ENCODE measurements around the gene UQCC2. TPM values are rescaled to one million over a fixed set of nuclear protein-coding genes. Genes with fewer than 3 reads are reported as not detected.

Gene UQCC2
- total RNA-seq, 1 donor from 2014 or later: 79.4 TPM

DNA sequence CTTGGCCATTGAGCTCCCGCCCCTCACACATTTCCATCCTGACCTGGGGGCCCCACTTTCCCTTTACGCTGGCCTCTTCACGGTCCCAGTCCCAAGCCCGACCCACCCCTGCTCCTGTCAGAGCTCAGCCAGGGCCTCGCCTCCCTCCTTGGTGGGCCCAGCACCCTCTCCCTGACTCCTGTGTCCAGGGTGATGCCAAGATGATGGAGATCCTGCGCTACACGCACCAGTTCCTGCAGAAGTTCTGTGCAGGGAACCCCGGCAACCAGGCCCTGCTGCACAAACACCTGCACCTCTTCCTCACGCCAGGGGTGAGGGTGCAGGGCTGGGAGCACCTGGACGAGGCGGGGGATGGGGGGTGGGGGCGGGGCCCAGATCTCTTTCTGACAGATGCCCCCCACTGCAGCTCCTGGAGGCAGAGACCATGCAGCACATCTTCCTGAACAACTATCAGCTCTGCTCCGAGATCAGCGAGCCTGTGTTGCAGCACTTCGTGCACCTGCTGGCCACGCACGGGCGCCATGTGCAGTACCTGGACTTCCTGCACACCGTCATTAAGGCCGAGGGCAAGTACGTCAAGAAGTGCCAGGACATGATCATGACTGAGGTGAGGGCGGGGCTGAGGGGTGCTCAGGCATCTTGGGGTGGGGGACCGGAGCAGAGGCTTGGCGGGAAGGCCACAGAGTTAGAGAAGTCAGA is 33.1 kb downstream of the UQCC2 start:
- H3K27ac Mint-ChIP-seq: no peak overlapping the region
- H3K9me3 Mint-ChIP-seq: no peaks in the 10 kb centered on the region
- no peak overlapping the region for H3K4me3 Mint-ChIP-seq
- H3K4me1 Mint-ChIP-seq: peaks cover 6% of the 10 kb centered on the region
- DNase-seq (ENCODE audit: low spot score in 2 of 2, unreplicated experiment in 2 of 2): no peak
- H3K36me3 Mint-ChIP-seq: no peaks in the 10 kb centered on the region
- no peak for TF ChIP-seq CTCF (IDR thresholded peaks at IDR 0.05; ENCODE audit: unreplicated experiment)
- H3K27me3 Mint-ChIP-seq (ENCODE audit: low read depth): no peaks in the 10 kb centered on the region

DNA sequence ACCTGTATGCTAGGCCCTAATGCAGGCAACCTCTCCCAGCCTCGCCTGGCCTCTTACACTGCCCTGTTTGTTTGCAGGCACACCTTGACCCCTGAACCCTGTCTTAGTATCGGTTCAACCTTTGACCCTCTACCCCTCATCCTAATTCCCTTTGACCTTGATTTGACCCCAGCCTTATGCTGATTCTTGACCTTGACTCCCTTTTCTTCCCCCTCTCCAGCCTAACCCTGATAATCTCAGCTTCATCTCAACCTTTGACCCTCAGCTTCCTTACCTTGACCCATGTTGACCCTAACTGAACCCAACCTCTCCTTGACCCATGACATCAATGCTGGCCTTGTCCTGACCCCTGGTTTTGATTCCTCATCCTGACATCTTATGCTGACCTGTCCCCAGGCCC is 33.8 kb downstream of the UQCC2 start:
- H3K4me3 Mint-ChIP-seq: no peak overlapping the region
- no peak overlapping the region for H3K27ac Mint-ChIP-seq
- H3K9me3 Mint-ChIP-seq: no peaks in the 10 kb centered on the region
- H3K27me3 Mint-ChIP-seq (ENCODE audit: low read depth): no peaks in the 10 kb centered on the region
- TF ChIP-seq CTCF (IDR thresholded peaks at IDR 0.05; ENCODE audit: unreplicated experiment): no peak
- DNase-seq (ENCODE audit: low spot score in 2 of 2, unreplicated experiment in 2 of 2): no peak
- no peaks in the 10 kb centered on the region for H3K36me3 Mint-ChIP-seq
- peaks cover 7% of the 10 kb centered on the region for H3K4me1 Mint-ChIP-seq

DNA sequence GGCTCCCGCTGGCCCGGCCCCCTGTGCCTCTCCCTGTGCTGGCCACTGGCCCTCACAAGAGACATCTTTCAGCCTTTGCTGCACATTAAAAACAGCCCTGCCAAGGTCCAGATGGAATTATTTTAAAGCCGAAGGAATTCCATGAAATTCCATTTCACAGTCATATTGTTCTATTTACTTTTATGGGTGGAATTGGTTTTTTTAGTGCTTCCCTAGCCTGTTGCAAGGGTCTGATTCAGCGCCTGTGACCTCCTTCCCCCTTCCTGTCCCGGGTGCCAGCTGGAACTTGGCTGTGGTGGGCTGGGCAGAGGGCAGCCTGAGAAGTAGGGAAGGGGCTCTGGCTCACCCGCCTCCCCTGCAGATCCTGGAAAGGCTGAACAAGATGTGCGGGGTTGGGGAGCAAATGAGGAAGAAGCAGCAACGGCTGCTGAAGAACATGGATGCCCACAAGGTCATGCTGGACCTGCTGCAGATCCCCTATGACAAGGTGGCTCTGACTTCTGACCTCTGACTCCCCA is 34.3 kb downstream of the UQCC2 start:
- TF ChIP-seq CTCF (IDR thresholded peaks at IDR 0.05; ENCODE audit: unreplicated experiment): no peak
- H3K27me3 Mint-ChIP-seq (ENCODE audit: low read depth): no peaks in the 10 kb centered on the region
- no peak for DNase-seq (ENCODE audit: low spot score in 2 of 2, unreplicated experiment in 2 of 2)
- no peak overlapping the region for H3K4me3 Mint-ChIP-seq
- H3K9me3 Mint-ChIP-seq: no peaks in the 10 kb centered on the region
- H3K4me1 Mint-ChIP-seq: peaks cover 7% of the 10 kb centered on the region
- H3K27ac Mint-ChIP-seq: no peak overlapping the region
- H3K36me3 Mint-ChIP-seq: no peaks in the 10 kb centered on the region

DNA sequence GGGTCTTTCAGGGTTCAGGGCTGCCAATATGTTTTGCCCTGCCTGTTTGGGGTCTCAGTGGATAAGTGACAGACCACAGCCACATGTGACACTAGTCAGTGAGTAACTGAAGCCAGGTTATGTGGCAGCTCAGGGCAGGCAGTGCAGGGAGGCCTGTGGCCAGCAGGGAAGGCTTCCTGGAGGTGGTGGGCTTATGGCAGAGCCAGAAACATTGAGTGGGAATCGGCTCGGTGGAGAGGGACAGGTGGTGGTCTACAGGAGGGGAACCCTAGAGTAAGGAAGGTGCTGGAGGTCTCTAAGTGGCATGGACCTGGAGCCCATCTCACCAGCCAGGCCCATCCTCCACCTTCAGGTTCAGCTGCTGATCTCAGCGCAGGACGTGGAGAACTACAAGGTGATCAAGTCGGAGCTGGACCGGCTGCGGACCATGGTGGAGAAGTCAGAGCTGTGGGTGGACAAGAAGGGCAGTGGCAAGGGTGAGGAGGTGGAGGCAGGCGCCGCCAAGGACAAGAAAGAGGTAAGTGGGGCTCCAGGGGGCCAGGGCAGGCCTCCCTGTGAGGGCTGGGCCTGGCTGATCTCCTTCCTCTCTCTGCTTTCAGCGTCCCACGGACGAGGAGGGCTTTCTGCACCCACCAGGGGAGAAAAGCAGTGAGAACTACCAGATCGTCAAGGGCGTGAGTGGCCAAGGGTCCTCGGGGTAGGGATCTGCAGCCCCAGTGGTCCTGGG is 34.9 kb downstream of the UQCC2 start:
- no peaks in the 10 kb centered on the region for H3K9me3 Mint-ChIP-seq
- no peak overlapping the region for H3K27ac Mint-ChIP-seq
- H3K27me3 Mint-ChIP-seq (ENCODE audit: low read depth): no peaks in the 10 kb centered on the region
- no peak for DNase-seq (ENCODE audit: low spot score in 2 of 2, unreplicated experiment in 2 of 2)
- peaks cover 11% of the 10 kb centered on the region for H3K4me1 Mint-ChIP-seq
- H3K4me3 Mint-ChIP-seq: no peak overlapping the region
- TF ChIP-seq CTCF (IDR thresholded peaks at IDR 0.05; ENCODE audit: unreplicated experiment): no peak
- no peaks in the 10 kb centered on the region for H3K36me3 Mint-ChIP-seq

GRCh38 chr6:33675968-33676367 is 35.5 kb downstream of the UQCC2 start:
- H3K27ac Mint-ChIP-seq: no peak overlapping the region
- H3K36me3 Mint-ChIP-seq: no peaks in the 10 kb centered on the region
- peaks cover 14% of the 10 kb centered on the region for H3K4me1 Mint-ChIP-seq

More at GRCh38 chr6:33675968-33676367, 35.5 kb downstream of the UQCC2 start:
- H3K4me3 Mint-ChIP-seq: no peak overlapping the region
- TF ChIP-seq CTCF (IDR thresholded peaks at IDR 0.05; ENCODE audit: unreplicated experiment): no peak
- H3K27me3 Mint-ChIP-seq (ENCODE audit: low read depth): no peaks in the 10 kb centered on the region
- DNase-seq (ENCODE audit: low spot score in 2 of 2, unreplicated experiment in 2 of 2): no peak
- no peaks in the 10 kb centered on the region for H3K9me3 Mint-ChIP-seq
